Fibroblast of lung (primary cell): Measurements from ENCODE around the gene SPRED2. TPM values are rescaled to one million over a fixed set of nuclear protein-coding genes. Genes with fewer than 3 reads are reported as not detected.

Experiments
- DNase-seq, 2 donors: peaks; one replicate each; pipeline versions ENCODE4 v3.0.0 to v3.0.0-alpha.2; 2010; ENCODE audit warnings: low read depth in 2 of 2
- H2AFZ ChIP-seq: 2 replicates; pipeline ENCODE4 v1.5.1; 2012; ENCODE audit warnings: low read length, control low read depth, inconsistent platforms
- H3K27ac ChIP-seq: 2 replicates; pipeline ENCODE4 v1.5.1; 2011; ENCODE audit warnings: low read length, control low read depth; ENCODE audit not compliant: insufficient read depth
- H3K27me3 ChIP-seq: 2 replicates; pipeline ENCODE4 v1.5.1; 2011; ENCODE audit warnings: mild to moderate bottlenecking, low read length; ENCODE audit not compliant: control insufficient read depth, insufficient read depth
- H3K36me3 ChIP-seq: 2 replicates; pipeline ENCODE4 v1.5.1; 2011; ENCODE audit warnings: low read length; ENCODE audit not compliant: control insufficient read depth, insufficient read depth
- H3K4me1 ChIP-seq: 2 replicates; pipeline ENCODE4 v1.5.1; 2011; ENCODE audit warnings: low read length; ENCODE audit not compliant: control insufficient read depth, insufficient read depth; ENCODE audit errors: extremely low read depth
- H3K4me2 ChIP-seq: 2 replicates; pipeline ENCODE4 v1.5.1; 2011; ENCODE audit warnings: low read length, control low read depth; ENCODE audit not compliant: insufficient read depth; ENCODE audit errors: extremely low read depth
- H3K4me3 ChIP-seq, 4 experiments: fragments of 200-600 bp in 1 of 4; sonication (generic) in 1 of 4; replicated peaks in 1 of 4; 2 replicates each; pipeline ENCODE4 v1.5.1; 2011 to 2016; ENCODE audit warnings: low read length in 4 of 4, low read depth in 3 of 4, mild to moderate bottlenecking in 3 of 4, control low read depth in 2 of 4, inconsistent platforms in 1 of 4, mixed read lengths in 1 of 4; ENCODE audit not compliant: insufficient read depth in 1 of 4; ENCODE audit errors: control extremely low read depth in 1 of 4
- H3K79me2 ChIP-seq: 2 replicates; pipeline ENCODE4 v1.5.1; 2012; ENCODE audit warnings: mild to moderate bottlenecking, low read length, inconsistent platforms; ENCODE audit not compliant: control insufficient read depth, insufficient read depth
- H3K9ac ChIP-seq: 2 replicates; pipeline ENCODE4 v1.5.1; 2011; ENCODE audit warnings: mild to moderate bottlenecking, low read length, control low read depth; ENCODE audit not compliant: insufficient read depth
- H3K9me3 ChIP-seq: 2 replicates; pipeline ENCODE4 v1.5.1; 2012; ENCODE audit warnings: low read depth, low read length; ENCODE audit not compliant: control insufficient read depth, insufficient read depth
- H4K20me1 ChIP-seq: 2 replicates; pipeline ENCODE4 v1.5.1; 2011; ENCODE audit warnings: low read length; ENCODE audit not compliant: control insufficient read depth, insufficient read depth; ENCODE audit errors: extremely low read depth
- EZH2 ChIP-seq: IDR thresholded peaks from 2 replicates; pipeline ENCODE4 v1.5.1; 2012; ENCODE audit warnings: low read length, control low read depth, mild to moderate bottlenecking; ENCODE audit errors: missing control alignments
- polyA plus RNA-seq, 2 donors: library from polyadenylated mRNA; depleted of rRNA in 1 of 2; stranded (reverse) in 1 of 2; unstranded in 1 of 2; fragments of >200 nt; gene quantifications; 2 replicates each; pipeline ENCODE4 v1.2.1, GENCODE V29; 2011 to 2012; ENCODE audit warnings: missing spikeins in 1 of 2
- total RNA-seq: library from RNA; depleted of rRNA; stranded (reverse); fragments of >200 nt; gene quantifications from 2 replicates; pipeline ENCODE4 v1.2.1, GENCODE V29; 2014
- TF ChIP-seq, protein P1 (sequence below), 2 donors: IDR thresholded peaks in 1 of 2; conservative IDR thresholded peaks in 1 of 2; 1 replicate in 1 of 2; 2 replicates in 1 of 2; pipeline ENCODE4 v1.5.1; 2011 to 2012; ENCODE audit warnings: low read length in 2 of 2, control low read depth in 1 of 2, inconsistent platforms in 1 of 2, low read depth in 1 of 2, mild to moderate bottlenecking in 1 of 2

The SPRED2 gene
- total and polyA plus RNA-seq, 2 donors (not counting 1 experiment from before 2014, with no cell fraction given): 9.4 to 26.1 TPM

DNA sequence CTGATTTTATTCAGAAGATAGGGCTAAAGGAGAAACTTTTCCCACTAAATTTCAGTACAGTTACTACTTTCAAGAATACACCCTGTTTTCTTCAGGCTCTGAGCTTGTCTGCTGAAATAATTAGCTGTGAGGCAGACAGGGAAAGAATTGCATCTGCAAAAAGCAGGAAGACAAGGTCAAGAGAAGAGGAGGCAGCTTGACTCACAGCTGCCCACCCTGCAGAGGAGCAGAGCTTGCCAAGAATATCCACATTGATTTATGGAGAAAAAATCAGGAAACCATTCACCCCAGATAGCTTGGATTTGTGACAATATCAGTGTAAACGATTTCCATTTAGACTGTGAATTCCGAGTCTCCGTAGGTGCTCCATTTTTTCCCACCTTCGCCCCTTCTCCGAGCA lies 155.8 kb downstream of the SPRED2 start:
- no peak for TF ChIP-seq EZH2
- TF ChIP-seq, protein P1, sequence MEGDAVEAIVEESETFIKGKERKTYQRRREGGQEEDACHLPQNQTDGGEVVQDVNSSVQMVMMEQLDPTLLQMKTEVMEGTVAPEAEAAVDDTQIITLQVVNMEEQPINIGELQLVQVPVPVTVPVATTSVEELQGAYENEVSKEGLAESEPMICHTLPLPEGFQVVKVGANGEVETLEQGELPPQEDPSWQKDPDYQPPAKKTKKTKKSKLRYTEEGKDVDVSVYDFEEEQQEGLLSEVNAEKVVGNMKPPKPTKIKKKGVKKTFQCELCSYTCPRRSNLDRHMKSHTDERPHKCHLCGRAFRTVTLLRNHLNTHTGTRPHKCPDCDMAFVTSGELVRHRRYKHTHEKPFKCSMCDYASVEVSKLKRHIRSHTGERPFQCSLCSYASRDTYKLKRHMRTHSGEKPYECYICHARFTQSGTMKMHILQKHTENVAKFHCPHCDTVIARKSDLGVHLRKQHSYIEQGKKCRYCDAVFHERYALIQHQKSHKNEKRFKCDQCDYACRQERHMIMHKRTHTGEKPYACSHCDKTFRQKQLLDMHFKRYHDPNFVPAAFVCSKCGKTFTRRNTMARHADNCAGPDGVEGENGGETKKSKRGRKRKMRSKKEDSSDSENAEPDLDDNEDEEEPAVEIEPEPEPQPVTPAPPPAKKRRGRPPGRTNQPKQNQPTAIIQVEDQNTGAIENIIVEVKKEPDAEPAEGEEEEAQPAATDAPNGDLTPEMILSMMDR (conservative IDR thresholded peaks at IDR 0.05 in 1 of 2, IDR thresholded peaks at IDR 0.05 in 1 of 2; ENCODE audit: low read depth in 1 of 2, low read length in 2 of 2): no peak
- Histone ChIP-seq H3K27me3 (no peaks in the 10 kb centered on the region), H3K4me3 (no peak overlapping the region), H3K79me2 (no peaks in the 10 kb centered on the region), H3K27ac (no peak overlapping the region), H3K9ac (no peak overlapping the region), H3K4me1 (peaks cover 10% of the 10 kb centered on the region), H4K20me1 (no peaks in the 10 kb centered on the region), H3K4me2 (no peak overlapping the region), H3K9me3 (no peaks in the 10 kb centered on the region), H3K36me3 (no peaks in the 10 kb centered on the region), H2AFZ (no peak overlapping the region)
- DNase-seq: peak in 1 of 2 donors; percentile 34

- Histone ChIP-seq H3K9ac (no peak overlapping the region), H3K4me1 (peaks cover 10% of the 10 kb centered on the region), H4K20me1 (no peaks in the 10 kb centered on the region), H3K27ac (no peak overlapping the region), H3K27me3 (no peaks in the 10 kb centered on the region), H3K36me3 (no peaks in the 10 kb centered on the region), H3K4me2 (no peak overlapping the region), H3K4me3 (no peak overlapping the region), H3K9me3 (no peaks in the 10 kb centered on the region), H3K79me2 (no peaks in the 10 kb centered on the region), H2AFZ (no peak overlapping the region)
- TF ChIP-seq, protein P1 (conservative IDR thresholded peaks at IDR 0.05 in 1 of 2, IDR thresholded peaks at IDR 0.05 in 1 of 2; ENCODE audit: low read depth in 1 of 2, low read length in 2 of 2): no peak
- TF ChIP-seq EZH2: no peak
- DNase-seq: no peak
Measured at GRCh38 chr2:65275141-65275915, 157.1 kb downstream of the SPRED2 start.

GRCh38 chr2:65273344-65273743 lies 159.1 kb downstream of the SPRED2 start:
- Histone ChIP-seq H3K4me3 (no peak overlapping the region), H3K36me3 (no peaks in the 10 kb centered on the region), H3K27ac (no peak overlapping the region), H3K79me2 (no peaks in the 10 kb centered on the region), H3K9ac (no peak overlapping the region), H3K27me3 (no peaks in the 10 kb centered on the region), H3K9me3 (no peaks in the 10 kb centered on the region), H3K4me2 (no peak overlapping the region), H3K4me1 (peaks cover 5% of the 10 kb centered on the region), H2AFZ (no peak overlapping the region), H4K20me1 (no peaks in the 10 kb centered on the region)
- TF ChIP-seq, protein P1 (conservative IDR thresholded peaks at IDR 0.05 in 1 of 2, IDR thresholded peaks at IDR 0.05 in 1 of 2; ENCODE audit: low read depth in 1 of 2, low read length in 2 of 2): no peak
- TF ChIP-seq EZH2: no peak
- DNase-seq: no peak
